ENCODE measurements around the gene ZNF398.

GRCh38 chr7:149099058-149099457 is 48.2 kb upstream of the ZNF398 start:
- TF ChIP-seq CTCF (IDR thresholded peaks at IDR 0.05) (no peak), POLR2A (IDR thresholded peaks at IDR 0.05) (no peak)

Data from body of pancreas (tissue), 4 donors.